Bronchial epithelial cell (primary cell): ENCODE results near the gene CFAP221. TPM values are rescaled to one million over a fixed set of nuclear protein-coding genes. Genes with fewer than 3 reads are reported as not detected.

Experiments used
- DNase-seq: peaks from one replicate; pipeline ENCODE4 v3.0.0-alpha.2; 2010; ENCODE audit warnings: low read depth
- FAIRE-seq: peaks from 2 replicates; lab custom pipeline; 2011; peaks lifted over from hg19 to GRCh38; lab: Jason Lieb, UNC
- H3K27me3 ChIP-seq: 2 replicates; pipeline ENCODE4 v1.5.1; 2011; ENCODE audit warnings: low read length; ENCODE audit not compliant: control insufficient read depth, insufficient read depth
- H3K36me3 ChIP-seq: 2 replicates; pipeline ENCODE4 v1.5.1; 2011; ENCODE audit warnings: low read length; ENCODE audit not compliant: control insufficient read depth, insufficient read depth
- H3K4me3 ChIP-seq: 2 replicates; pipeline ENCODE4 v1.5.1; 2011; ENCODE audit warnings: mild to moderate bottlenecking, low read depth, low read length, control low read depth
- CTCF ChIP-seq: IDR thresholded peaks from 2 replicates; pipeline ENCODE4 v1.5.1; 2011; ENCODE audit warnings: mild to moderate bottlenecking, moderate library complexity, low read length, control low read depth, inconsistent platforms; ENCODE audit not compliant: insufficient read depth, severe bottlenecking
- total RNA-seq: library from RNA; depleted of rRNA; stranded (reverse); fragments of >200 nt; gene quantifications from 2 replicates; pipeline ENCODE4 v1.2.1, GENCODE V29; 2014

The CFAP221 gene
- total RNA-seq, 1 donor from 2014 or later: 0.26 TPM

- Histone ChIP-seq H3K4me3 (no peak overlapping the region), H3K27me3 (no peaks in the 10 kb centered on the region), H3K36me3 (peaks cover 6% of the 10 kb centered on the region)
- no peak for TF ChIP-seq CTCF
- FAIRE-seq (no peak), DNase-seq (no peak)
Observed at GRCh38 chr2:119680457-119681202, 136.4 kb downstream of the CFAP221 start.

GRCh38 chr2:119681203-119681867, 137.1 kb downstream of the CFAP221 start:
- Histone ChIP-seq H3K4me3 (no peak overlapping the region), H3K27me3 (no peaks in the 10 kb centered on the region), H3K36me3 (peaks cover 6% of the 10 kb centered on the region)
- FAIRE-seq (no peak), DNase-seq (no peak)
- no peak for TF ChIP-seq CTCF

GRCh38 chr2:119681868-119682220, 137.6 kb downstream of the CFAP221 start:
- no peak overlapping the region for H3K4me3 ChIP-seq
- TF ChIP-seq CTCF: no peak
- DNase-seq: no peak
- peaks cover 6% of the 10 kb centered on the region for H3K36me3 ChIP-seq
- no peaks in the 10 kb centered on the region for H3K27me3 ChIP-seq
- peak; percentile 32 for FAIRE-seq

GRCh38 chr2:119682578-119682977, 138.3 kb downstream of the CFAP221 start:
- DNase-seq (no peak), FAIRE-seq (no peak)
- Histone ChIP-seq H3K27me3 (no peaks in the 10 kb centered on the region), H3K4me3 (no peak overlapping the region), H3K36me3 (peaks cover 6% of the 10 kb centered on the region)
- TF ChIP-seq CTCF: no peak

GRCh38 chr2:119683074-119683712, 138.9 kb downstream of the CFAP221 start:
- TF ChIP-seq CTCF: no peak
- no peak for FAIRE-seq
- H3K4me3 ChIP-seq: no peak overlapping the region
- peaks cover 6% of the 10 kb centered on the region for H3K36me3 ChIP-seq
- H3K27me3 ChIP-seq: no peaks in the 10 kb centered on the region
- no peak for DNase-seq
